T-helper 22 cell (primary cell): Measurements from ENCODE around the gene ARID3A.
"Not testable (repeated sequence)": the region's sequence is repeated elsewhere in the genome, so short reads cannot be mapped to it uniquely, and the experiment has no call there.

Experiments used
- DNase-seq: peaks from one replicate; pipeline ENCODE4 v3.0.0-alpha.2; 2020; ENCODE audit warnings: low read depth

The ARID3A gene

GRCh38 chr19:1017906-1018305 is 92.1 kb downstream of the ARID3A start:
- no peak for DNase-seq

DNA sequence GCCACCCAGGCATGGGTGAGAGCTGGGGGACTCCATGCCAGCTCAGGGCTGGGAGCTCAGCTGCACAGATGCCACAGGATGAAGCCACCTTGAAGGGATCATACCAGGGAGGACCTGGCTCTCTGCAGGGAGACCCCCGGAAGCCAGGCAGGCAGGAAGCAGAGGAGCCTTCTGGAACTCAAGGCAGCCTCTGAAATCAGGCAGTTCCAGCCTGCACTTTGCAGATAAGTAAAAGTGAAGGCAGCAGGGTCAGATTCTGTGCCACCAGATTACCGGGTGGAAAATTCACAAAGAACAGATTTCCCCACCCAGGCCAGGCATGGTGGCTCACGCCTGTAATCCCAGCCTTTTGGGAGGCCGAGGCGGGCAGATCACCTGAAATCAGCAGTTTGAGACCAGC is 92.6 kb downstream of the ARID3A start:
- DNase-seq: no peak

GRCh38 chr19:1018932-1019615 is 93.2 kb downstream of the ARID3A start:
- DNase-seq: no peak

GRCh38 chr19:1019616-1019961 is 93.8 kb downstream of the ARID3A start:
- DNase-seq: no peak

- DNase-seq: no peak
Measured at GRCh38 chr19:1019980-1020867, 94.4 kb downstream of the ARID3A start.

GRCh38 chr19:1020868-1021425 is 95.1 kb downstream of the ARID3A start, which contains the start of gene TMEM259:
TMEM259 (minus strand) TSS chr19:1021123; CDS start chr19:1020996, 127 bp downstream.
- peak; percentile 97 for DNase-seq

DNA sequence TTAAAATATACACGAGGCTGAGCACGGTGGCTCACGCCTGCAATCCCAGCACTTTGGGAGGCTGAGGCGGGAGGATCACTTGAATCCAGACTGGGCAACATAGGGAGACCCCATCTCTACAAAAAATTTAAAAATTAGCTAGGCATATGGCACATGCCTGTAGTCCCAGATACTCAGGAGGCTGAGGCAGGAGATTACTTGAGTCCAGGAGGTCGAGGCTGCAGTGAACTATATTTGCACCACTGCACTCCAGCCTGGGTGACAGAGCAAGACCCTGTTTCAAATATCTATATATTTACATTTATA is 98.0 kb downstream of the ARID3A start:
- DNase-seq: not testable (repeated sequence)

DNA sequence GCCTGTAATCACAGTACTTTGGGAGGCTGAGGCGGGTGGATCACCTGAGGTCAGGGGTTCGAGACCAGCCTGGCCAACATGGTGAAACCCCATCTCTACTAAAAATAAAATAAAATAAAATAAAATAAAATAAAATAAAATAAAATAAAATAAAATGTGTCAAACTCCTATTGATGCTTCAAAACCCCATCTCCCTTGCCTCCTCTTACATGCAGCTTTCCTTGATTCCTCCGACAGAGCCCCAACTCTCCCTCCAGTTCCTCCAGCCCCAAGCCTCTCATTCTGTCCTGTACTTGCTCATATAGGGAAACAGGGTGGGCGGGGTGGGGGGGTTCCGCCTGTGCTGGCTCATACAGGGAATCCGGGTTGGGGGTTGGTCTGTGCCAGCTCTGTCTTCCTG is 99.2 kb downstream of the ARID3A start:
- not testable (repeated sequence) for DNase-seq
